MM.1S (cell line): ENCODE results near the gene ZBTB44.
A peak's percentile ranks its signal among the peaks of the same experiment; 100 is the strongest.

Source experiments
- DNase-seq: peaks from one replicate; pipeline ENCODE4 v3.0.0-alpha.2; 2015
- H2AFZ ChIP-seq: fragments of 300-600 bp; sonication (generic); 2 replicates; pipeline ENCODE4 v1.6.0; 2016; ENCODE audit warnings: antibody characterized with exemption, low read length
- H3F3A ChIP-seq: fragments of 300-600 bp; sonication (generic); 2 replicates; pipeline ENCODE4 v1.6.1; 2016; ENCODE audit warnings: mild to moderate bottlenecking, antibody characterized with exemption, low read length, moderate library complexity, mixed read lengths; ENCODE audit not compliant: insufficient read depth
- H3K27ac ChIP-seq: fragments of 300-600 bp; sonication (generic); 2 replicates; pipeline ENCODE4 v1.5.1; 2016; ENCODE audit warnings: mild to moderate bottlenecking, low read length
- H3K27me3 ChIP-seq: fragments of 300-600 bp; sonication (generic); replicated peaks from 2 replicates; pipeline ENCODE4 v1.6.0; 2016; ENCODE audit warnings: low read length; ENCODE audit not compliant: insufficient read depth
- H3K36me3 ChIP-seq: fragments of 300-600 bp; sonication (generic); replicated peaks from 2 replicates; pipeline ENCODE4 v1.6.1; 2016; ENCODE audit warnings: mild to moderate bottlenecking, low read length, mixed read lengths; ENCODE audit not compliant: insufficient read depth
- H3K4me1 ChIP-seq: fragments of 300-600 bp; sonication (generic); 2 replicates; pipeline ENCODE4 v1.6.1; 2016; ENCODE audit warnings: low read length, mixed read lengths
- H3K4me2 ChIP-seq: fragments of 300-600 bp; sonication (generic); 2 replicates; pipeline ENCODE4 v1.6.0; 2016; ENCODE audit warnings: low read depth, low read length
- H3K4me3 ChIP-seq: fragments of 300-600 bp; sonication (generic); 2 replicates; pipeline ENCODE4 v1.5.1; 2016; ENCODE audit warnings: low read length, mixed read lengths
- H3K79me2 ChIP-seq: fragments of 300-600 bp; sonication (generic); 2 replicates; pipeline ENCODE4 v1.6.1; 2016; ENCODE audit warnings: mixed run types, low read length, mixed read lengths
- H3K9ac ChIP-seq: fragments of 300-600 bp; sonication (generic); 2 replicates; pipeline ENCODE4 v1.6.1; 2016; ENCODE audit warnings: low read length, mixed read lengths
- H3K9me2 ChIP-seq: fragments of 300-600 bp; sonication (generic); replicated peaks from 2 replicates; pipeline ENCODE4 v1.6.1; 2016; ENCODE audit warnings: mild to moderate bottlenecking, low read length, mixed read lengths; ENCODE audit not compliant: insufficient read depth
- H3K9me3 ChIP-seq: fragments of 300-600 bp; sonication (generic); replicated peaks from 2 replicates; pipeline ENCODE4 v1.6.1; 2016; ENCODE audit warnings: mild to moderate bottlenecking, low read length, mixed read lengths; ENCODE audit not compliant: insufficient read depth
- H4K20me1 ChIP-seq: fragments of 300-600 bp; sonication (generic); 2 replicates; pipeline ENCODE4 v1.6.1; 2016; ENCODE audit warnings: mild to moderate bottlenecking, low read length, moderate library complexity, mixed read lengths; ENCODE audit not compliant: insufficient read depth
- EZH2 ChIP-seq: fragments of 300-600 bp; sonication (generic); optimal IDR thresholded peaks from 2 replicates; pipeline ENCODE3; 2017; ENCODE audit warnings: low read depth, mild to moderate bottlenecking, antibody characterized with exemption, low read length, mixed read lengths
- EZH2phosphoT487 ChIP-seq: fragments of 300-600 bp; sonication (generic); IDR thresholded peaks from 2 replicates; pipeline ENCODE4 v1.6.1; 2018; ENCODE audit warnings: antibody characterized with exemption, low read length
- TF ChIP-seq, protein P1 (sequence below): fragments of 300-600 bp; sonication (generic); IDR thresholded peaks from 2 replicates; pipeline ENCODE4 v1.5.1; 2016; ENCODE audit warnings: antibody characterized with exemption, low read length, mixed read lengths

Gene ZBTB44

GRCh38 chr11:130214861-130215530, 99.7 kb downstream of the ZBTB44 start:
- no peak overlapping the region for H3K9ac ChIP-seq
- no peak overlapping the region for H3K27ac ChIP-seq
- H4K20me1 ChIP-seq = no peaks in the 10 kb centered on the region
- H3K36me3 ChIP-seq = no peaks in the 10 kb centered on the region
- no peak overlapping the region for H2AFZ ChIP-seq
- H3K27me3 ChIP-seq = no peaks in the 10 kb centered on the region
- no peaks in the 10 kb centered on the region for H3K9me3 ChIP-seq
- TF ChIP-seq EZH2phosphoT487 = no peak
- no peaks in the 10 kb centered on the region for H3F3A ChIP-seq
- H3K4me3 ChIP-seq = no peak overlapping the region
- H3K4me2 ChIP-seq = no peak overlapping the region
- DNase-seq = no peak
- H3K9me2 ChIP-seq = no peaks in the 10 kb centered on the region
- H3K79me2 ChIP-seq = no peaks in the 10 kb centered on the region; the same call in 1 of the 2 replicates
- no peaks in the 10 kb centered on the region for H3K4me1 ChIP-seq

DNA sequence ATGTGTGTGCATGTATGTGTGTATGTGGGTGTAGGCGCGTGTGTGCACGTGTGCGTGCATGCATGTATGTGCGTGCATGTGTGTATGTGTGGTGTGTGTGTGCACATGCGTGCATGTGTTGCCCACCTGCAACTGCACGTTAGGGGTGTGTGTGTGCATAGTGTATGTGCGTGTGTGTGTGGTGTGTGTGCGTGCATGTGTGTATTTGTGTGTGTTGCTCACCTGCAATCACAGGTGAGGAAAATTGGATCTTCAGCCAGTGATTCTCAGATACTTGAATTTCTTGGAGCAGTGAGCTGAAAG, 100.8 kb downstream of the ZBTB44 start:
- H3K9me2 ChIP-seq = no peaks in the 10 kb centered on the region
- no peaks in the 10 kb centered on the region for H4K20me1 ChIP-seq
- no peak overlapping the region for H3K9ac ChIP-seq
- no peaks in the 10 kb centered on the region; the same call in 1 of the 2 replicates for H3K79me2 ChIP-seq
- no peak overlapping the region for H3K4me3 ChIP-seq
- no peaks in the 10 kb centered on the region for H3K4me1 ChIP-seq
- no peak for DNase-seq
- no peaks in the 10 kb centered on the region for H3K27me3 ChIP-seq
- no peaks in the 10 kb centered on the region for H3F3A ChIP-seq
- no peak overlapping the region for H3K27ac ChIP-seq
- H3K36me3 ChIP-seq = no peaks in the 10 kb centered on the region
- no peak overlapping the region for H3K4me2 ChIP-seq
- no peak overlapping the region for H2AFZ ChIP-seq
- no peak for TF ChIP-seq EZH2phosphoT487
- TF ChIP-seq, protein P1, sequence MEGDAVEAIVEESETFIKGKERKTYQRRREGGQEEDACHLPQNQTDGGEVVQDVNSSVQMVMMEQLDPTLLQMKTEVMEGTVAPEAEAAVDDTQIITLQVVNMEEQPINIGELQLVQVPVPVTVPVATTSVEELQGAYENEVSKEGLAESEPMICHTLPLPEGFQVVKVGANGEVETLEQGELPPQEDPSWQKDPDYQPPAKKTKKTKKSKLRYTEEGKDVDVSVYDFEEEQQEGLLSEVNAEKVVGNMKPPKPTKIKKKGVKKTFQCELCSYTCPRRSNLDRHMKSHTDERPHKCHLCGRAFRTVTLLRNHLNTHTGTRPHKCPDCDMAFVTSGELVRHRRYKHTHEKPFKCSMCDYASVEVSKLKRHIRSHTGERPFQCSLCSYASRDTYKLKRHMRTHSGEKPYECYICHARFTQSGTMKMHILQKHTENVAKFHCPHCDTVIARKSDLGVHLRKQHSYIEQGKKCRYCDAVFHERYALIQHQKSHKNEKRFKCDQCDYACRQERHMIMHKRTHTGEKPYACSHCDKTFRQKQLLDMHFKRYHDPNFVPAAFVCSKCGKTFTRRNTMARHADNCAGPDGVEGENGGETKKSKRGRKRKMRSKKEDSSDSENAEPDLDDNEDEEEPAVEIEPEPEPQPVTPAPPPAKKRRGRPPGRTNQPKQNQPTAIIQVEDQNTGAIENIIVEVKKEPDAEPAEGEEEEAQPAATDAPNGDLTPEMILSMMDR = no peak
- H3K9me3 ChIP-seq = no peaks in the 10 kb centered on the region

GRCh38 chr11:130213143-130213978, 101.4 kb downstream of the ZBTB44 start:
- H3K27ac ChIP-seq = no peak overlapping the region
- peak overlapping the region; percentile 16; the same call in 1 of the 2 replicates for H3K4me2 ChIP-seq
- no peaks in the 10 kb centered on the region for H3K27me3 ChIP-seq
- no peak overlapping the region for H2AFZ ChIP-seq
- H3K79me2 ChIP-seq = no peaks in the 10 kb centered on the region; the same call in 1 of the 2 replicates
- TF ChIP-seq, protein P1 = peak; percentile 93
- no peak for TF ChIP-seq EZH2
- TF ChIP-seq EZH2phosphoT487 = no peak
- no peaks in the 10 kb centered on the region for H3F3A ChIP-seq
- H3K9ac ChIP-seq = no peak overlapping the region
- no peaks in the 10 kb centered on the region for H3K4me1 ChIP-seq
- peak; percentile 47 for DNase-seq
- no peaks in the 10 kb centered on the region for H3K9me2 ChIP-seq
- H3K4me3 ChIP-seq = no peak overlapping the region
- H3K36me3 ChIP-seq = no peaks in the 10 kb centered on the region
- H4K20me1 ChIP-seq = no peaks in the 10 kb centered on the region
- H3K9me3 ChIP-seq = no peaks in the 10 kb centered on the region
